GM12864 (cell line): ENCODE measurements around the gene SRMS.

Experiments used
- DNase-seq: peaks from one replicate; pipeline ENCODE4 v3.0.0-alpha.2; 2011; ENCODE audit warnings: low read depth
- H3K4me3 ChIP-seq: 2 replicates; pipeline ENCODE4 v1.5.1; 2011; ENCODE audit warnings: mild to moderate bottlenecking, low read depth, low read length, control low read depth
- TF ChIP-seq, protein P1 (sequence below): IDR thresholded peaks from 2 replicates; pipeline ENCODE4 v1.5.1; 2011; ENCODE audit warnings: low read depth, mild to moderate bottlenecking, moderate library complexity, low read length, control low read depth, inconsistent platforms; ENCODE audit errors: missing control alignments

The SRMS gene

DNA sequence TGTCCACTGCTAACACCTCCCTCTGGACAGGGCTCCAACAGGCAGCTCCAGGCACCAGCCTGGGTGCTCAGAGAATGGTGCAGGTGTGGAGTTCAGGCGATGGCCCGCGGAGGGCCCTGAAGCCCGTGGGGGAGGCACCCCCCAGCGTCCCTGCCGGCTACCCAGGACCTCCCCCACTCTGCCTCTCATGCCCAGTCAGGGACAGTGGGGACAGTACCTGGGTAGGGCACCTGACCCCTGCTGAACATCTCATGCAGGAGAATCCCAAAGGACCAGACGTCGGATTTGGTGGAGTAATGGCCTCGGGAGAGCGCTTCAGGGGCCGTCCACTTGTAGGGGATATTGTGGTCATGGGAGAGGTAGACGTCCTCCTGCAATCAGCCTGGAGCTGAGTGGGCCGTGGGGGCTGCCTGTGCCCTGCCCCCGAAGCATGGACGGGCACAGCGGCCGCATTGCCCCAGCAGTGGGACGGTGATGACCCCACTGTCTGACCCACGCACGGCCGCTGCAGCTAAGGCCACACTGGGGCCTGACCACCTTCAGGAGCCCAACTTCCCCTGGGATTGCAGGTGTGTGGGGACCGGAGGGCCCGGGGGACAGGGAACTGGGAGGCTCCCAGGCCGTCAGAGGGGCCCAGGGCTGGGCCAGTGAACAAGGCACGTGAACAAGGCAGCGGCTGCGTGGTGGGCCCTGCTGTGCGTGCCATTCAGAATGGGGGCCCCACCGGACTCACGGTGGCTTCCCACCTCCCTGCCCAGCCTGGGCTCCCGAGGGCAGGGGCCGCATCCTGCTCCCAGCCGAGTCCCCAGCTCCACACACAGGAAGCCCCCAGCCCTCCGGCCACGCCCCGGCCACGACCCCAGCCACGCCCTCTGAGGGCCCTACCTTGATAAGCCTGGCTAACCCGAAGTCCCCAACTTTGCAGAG is 17.4 kb downstream of the SRMS start:
- TF ChIP-seq, protein P1, sequence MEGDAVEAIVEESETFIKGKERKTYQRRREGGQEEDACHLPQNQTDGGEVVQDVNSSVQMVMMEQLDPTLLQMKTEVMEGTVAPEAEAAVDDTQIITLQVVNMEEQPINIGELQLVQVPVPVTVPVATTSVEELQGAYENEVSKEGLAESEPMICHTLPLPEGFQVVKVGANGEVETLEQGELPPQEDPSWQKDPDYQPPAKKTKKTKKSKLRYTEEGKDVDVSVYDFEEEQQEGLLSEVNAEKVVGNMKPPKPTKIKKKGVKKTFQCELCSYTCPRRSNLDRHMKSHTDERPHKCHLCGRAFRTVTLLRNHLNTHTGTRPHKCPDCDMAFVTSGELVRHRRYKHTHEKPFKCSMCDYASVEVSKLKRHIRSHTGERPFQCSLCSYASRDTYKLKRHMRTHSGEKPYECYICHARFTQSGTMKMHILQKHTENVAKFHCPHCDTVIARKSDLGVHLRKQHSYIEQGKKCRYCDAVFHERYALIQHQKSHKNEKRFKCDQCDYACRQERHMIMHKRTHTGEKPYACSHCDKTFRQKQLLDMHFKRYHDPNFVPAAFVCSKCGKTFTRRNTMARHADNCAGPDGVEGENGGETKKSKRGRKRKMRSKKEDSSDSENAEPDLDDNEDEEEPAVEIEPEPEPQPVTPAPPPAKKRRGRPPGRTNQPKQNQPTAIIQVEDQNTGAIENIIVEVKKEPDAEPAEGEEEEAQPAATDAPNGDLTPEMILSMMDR = no peak
- DNase-seq = no peak
- H3K4me3 ChIP-seq = no peak overlapping the region

DNA sequence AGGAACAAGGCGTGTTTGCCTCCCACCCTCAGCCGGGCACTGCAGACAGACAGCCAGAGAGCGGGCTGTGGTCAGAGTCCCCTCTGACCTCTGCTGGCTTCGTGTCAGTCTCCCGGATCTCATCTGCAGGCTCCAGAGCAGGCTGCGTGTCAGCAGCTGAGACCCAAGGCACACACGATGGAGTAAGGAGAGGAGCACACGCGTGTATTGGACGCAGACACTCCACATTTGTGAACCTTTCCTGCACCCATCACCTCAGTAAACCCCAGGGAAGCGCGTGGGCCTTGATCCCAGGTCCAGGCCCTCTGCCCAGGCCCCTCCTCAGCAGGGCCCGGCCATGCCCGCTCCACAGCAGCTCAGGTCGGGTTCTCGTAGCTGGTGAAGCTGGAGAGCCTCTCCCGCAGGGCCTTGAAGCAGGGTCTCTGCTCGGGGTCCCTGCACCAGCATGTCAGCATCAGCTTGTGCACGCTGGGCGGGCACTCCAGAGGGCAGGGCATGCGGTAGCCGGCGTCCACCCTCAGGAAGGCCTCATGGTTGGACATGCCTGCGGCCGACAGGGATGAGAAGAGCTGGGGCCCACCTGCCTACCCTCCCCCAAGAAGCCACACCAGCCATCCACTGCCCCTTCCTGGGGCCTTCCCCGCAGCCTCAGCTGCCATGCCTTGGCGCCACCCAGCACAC is 18.2 kb downstream of the SRMS start:
- no peak overlapping the region for H3K4me3 ChIP-seq
- TF ChIP-seq, protein P1 = no peak
- DNase-seq = no peak

DNA sequence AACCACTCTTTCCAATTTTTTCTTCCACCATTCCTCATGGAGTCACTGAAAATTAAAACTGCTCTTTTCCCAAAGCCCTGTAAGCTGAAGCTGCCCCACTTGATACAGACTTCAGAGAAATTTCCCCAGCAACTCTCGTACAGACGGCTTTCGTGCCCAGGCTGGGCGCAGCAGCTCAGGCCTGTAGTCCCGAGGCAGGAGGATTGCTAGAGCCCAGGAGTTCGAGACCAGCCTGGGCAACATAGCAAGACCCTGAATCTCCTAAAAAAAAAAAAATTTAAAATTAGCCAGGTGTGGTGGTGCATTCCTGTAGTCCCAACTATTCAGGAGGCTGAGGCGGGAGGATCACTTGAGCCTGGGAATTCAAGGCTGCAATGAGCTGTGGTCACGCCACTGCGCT is 20.4 kb downstream of the SRMS start:
- TF ChIP-seq, protein P1 = no peak
- DNase-seq = no peak

DNA sequence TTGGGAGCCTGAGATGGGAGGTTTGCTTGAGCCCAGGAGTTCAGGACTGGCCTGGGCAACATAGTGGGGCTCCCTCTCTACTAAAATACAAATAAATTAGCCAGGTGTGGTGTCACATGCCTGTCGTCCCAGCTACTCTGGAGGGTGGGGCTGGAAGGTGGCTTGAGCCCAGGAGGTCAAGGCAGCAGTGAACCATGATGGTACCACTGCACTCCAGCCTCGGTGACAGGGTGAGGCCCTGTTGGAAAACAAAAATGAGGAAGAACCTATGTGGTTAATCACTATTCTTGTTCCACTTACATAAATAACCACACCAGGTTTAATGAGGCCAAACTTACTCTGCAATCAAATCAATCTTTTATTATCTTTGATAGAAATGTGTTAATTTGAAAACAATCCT is 21.6 kb downstream of the SRMS start:
- no peak for DNase-seq
- TF ChIP-seq, protein P1 = no peak
- no peak overlapping the region for H3K4me3 ChIP-seq

More for the DNA sequence above, 20.4 kb downstream of the SRMS start:
- H3K4me3 ChIP-seq = no peak overlapping the region

DNA sequence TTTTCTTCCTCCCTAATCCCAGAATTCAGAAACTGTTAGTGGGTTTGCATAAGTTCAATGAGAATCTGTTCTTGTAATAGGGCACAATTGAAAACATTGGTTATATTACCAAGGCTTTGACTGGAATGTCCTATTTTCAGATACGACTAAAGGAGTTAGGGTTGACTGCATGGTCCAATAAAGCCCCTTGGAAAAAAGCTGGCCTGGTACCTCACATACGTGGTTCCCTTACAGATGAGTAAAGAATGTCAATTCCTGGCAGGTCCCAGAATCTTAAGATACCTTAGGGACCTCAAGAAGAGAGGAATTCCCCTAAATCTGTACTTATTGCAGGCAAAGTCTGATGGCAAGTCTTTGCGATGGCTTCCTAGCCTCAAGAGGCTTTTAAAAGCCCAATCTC is 22.4 kb downstream of the SRMS start:
- DNase-seq = no peak
- no peak overlapping the region for H3K4me3 ChIP-seq
- TF ChIP-seq, protein P1 = no peak

DNA sequence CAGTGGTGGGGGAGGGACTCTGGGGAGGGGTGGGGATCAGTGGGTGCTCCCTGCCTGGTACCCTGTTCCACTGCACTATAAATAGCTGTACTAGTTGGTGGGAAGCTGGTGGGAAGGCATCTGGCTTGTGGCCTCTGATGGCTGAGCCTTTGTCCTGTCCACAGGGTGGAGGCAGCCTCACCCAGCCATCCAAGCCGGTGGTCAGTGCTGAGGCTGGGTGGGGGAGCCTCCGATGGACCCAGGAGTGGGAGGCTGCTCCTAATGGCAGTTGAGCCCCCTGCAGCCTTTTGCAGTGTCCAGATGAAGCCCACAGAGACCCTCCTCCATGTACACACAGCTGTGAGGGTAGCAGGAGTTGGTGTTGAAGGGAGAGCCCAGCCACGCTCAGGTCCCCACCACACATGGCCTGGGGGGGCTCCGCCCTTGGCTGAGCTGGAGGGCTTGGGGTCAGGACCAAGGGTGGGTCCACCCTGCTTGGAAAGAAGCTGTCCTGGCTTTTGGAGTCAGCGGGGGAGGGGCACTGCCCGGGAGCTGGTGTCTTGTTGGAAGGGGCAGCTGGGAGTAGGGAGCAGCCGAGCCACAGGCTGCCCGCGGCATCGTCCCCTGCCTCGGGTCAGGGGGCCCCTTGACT is 24.5 kb downstream of the SRMS start:
- no peak for DNase-seq
- H3K4me3 ChIP-seq = no peak overlapping the region
- TF ChIP-seq, protein P1 = no peak
